ENCODE measurements around the gene ZNF836. TPM values are rescaled to one million over a fixed set of nuclear protein-coding genes. Genes with fewer than 3 reads are reported as not detected.

ZNF836 gene
- total RNA-seq, 4 donors from 2014 or later = 6.1 to 31.5 (median 20.3) TPM

DNA sequence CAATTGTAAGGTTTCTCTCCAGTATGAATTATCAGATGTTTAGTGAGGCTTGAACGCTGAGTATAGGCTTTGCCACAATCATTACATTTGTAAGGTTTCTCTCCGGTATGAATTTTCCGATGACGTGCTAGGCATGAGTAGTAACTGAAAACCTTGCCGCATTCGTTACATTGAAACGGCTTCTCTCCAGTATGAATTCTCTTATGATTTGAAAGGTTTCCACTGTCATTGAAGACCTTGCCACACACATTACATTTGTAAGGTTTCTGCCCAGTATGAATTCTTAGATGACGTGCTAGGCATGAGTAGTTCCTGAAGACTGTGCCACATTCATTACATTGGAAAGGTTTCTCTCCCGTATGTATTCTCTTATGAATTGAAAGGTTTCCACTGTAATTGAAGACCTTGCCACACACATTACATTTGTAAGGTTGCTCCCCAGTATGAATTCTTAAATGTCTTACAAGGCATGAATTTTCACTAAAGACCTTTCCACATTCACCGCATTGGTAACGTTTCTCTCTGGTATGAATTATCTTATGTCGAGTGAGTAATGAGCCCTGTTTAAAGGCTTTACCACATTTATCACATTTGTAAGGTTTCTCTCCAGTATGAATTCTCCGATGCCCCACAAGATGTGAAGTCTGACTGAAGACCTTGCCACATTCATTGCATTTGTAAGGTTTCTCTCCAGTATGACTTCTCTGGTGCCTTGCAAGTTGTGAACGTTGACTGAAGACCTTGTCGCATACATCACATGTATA lies 15.6 kb downstream of the ZNF836 start:
- Histone ChIP-seq H3K4me1 (no peaks in the 10 kb centered on the region), H3K27ac (no peak overlapping the region), H3K27me3 (no peaks in the 10 kb centered on the region), H3K4me3 (no peak overlapping the region), H3K9me3 (peaks cover 0 to 9% of the 10 kb centered on the region in 2 donors), H3K36me3 (no peaks in the 10 kb centered on the region)
- no peak for DNase-seq
- TF ChIP-seq, protein P1, sequence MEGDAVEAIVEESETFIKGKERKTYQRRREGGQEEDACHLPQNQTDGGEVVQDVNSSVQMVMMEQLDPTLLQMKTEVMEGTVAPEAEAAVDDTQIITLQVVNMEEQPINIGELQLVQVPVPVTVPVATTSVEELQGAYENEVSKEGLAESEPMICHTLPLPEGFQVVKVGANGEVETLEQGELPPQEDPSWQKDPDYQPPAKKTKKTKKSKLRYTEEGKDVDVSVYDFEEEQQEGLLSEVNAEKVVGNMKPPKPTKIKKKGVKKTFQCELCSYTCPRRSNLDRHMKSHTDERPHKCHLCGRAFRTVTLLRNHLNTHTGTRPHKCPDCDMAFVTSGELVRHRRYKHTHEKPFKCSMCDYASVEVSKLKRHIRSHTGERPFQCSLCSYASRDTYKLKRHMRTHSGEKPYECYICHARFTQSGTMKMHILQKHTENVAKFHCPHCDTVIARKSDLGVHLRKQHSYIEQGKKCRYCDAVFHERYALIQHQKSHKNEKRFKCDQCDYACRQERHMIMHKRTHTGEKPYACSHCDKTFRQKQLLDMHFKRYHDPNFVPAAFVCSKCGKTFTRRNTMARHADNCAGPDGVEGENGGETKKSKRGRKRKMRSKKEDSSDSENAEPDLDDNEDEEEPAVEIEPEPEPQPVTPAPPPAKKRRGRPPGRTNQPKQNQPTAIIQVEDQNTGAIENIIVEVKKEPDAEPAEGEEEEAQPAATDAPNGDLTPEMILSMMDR (IDR thresholded peaks at IDR 0.05) = no peak
- no peak for TF ChIP-seq POLR2A (IDR thresholded peaks at IDR 0.05)
- intact Hi-C loops (cut with DNase I; ENCODE audit: low total_unique reads) = no loop called here

DNA sequence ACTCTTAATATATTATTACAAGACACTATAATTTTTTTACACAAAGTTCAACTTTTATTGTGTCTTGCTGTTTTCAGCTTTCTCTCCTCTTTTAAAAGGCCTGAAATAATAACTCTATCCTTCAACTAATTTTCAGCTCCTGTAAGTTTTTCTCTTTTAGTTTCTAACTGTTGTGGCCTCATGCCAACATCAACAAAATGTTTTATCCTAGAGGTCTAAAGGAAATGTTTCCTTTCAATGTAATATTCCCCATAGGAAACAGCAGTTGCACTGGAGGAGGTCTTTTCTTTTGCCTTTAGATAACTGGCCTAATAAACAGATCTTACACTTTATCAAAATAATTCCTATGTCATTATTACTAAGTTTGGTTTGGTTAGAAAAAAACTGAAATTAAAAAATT lies 23.2 kb downstream of the ZNF836 start:
- H3K4me1 ChIP-seq = no peaks in the 10 kb centered on the region
- no peaks in the 10 kb centered on the region for H3K9me3 ChIP-seq
- no peak overlapping the region for H3K4me3 ChIP-seq
- no peak for DNase-seq
- H3K27ac ChIP-seq = no peak overlapping the region
- H3K27me3 ChIP-seq = no peaks in the 10 kb centered on the region
- intact Hi-C loops (cut with DNase I; ENCODE audit: low total_unique reads) = no loop called here
- TF ChIP-seq, protein P1 (IDR thresholded peaks at IDR 0.05) = no peak
- no peak for TF ChIP-seq POLR2A (IDR thresholded peaks at IDR 0.05)
- no peaks in the 10 kb centered on the region for H3K36me3 ChIP-seq

GRCh38 chr19:52142001-52142595 lies 29.3 kb downstream of the ZNF836 start:
- H3K27ac ChIP-seq = no peak overlapping the region
- H3K4me3 ChIP-seq = no peak overlapping the region
- no peaks in the 10 kb centered on the region for H3K36me3 ChIP-seq
- no peaks in the 10 kb centered on the region for H3K9me3 ChIP-seq
- no peak for DNase-seq
- H3K4me1 ChIP-seq = peaks cover 0 to 11% of the 10 kb centered on the region in 2 donors
- intact Hi-C loops (cut with DNase I; ENCODE audit: low total_unique reads) = no loop called here
- no peaks in the 10 kb centered on the region for H3K27me3 ChIP-seq
- TF ChIP-seq POLR2A (IDR thresholded peaks at IDR 0.05) = no peak
- TF ChIP-seq, protein P1 (IDR thresholded peaks at IDR 0.05) = no peak

GRCh38 chr19:52141203-52141602 lies 30.2 kb downstream of the ZNF836 start:
- no peaks in the 10 kb centered on the region for H3K9me3 ChIP-seq
- no peaks in the 10 kb centered on the region for H3K36me3 ChIP-seq
- H3K27ac ChIP-seq = no peak overlapping the region
- TF ChIP-seq, protein P1 (IDR thresholded peaks at IDR 0.05) = no peak
- TF ChIP-seq POLR2A (IDR thresholded peaks at IDR 0.05) = no peak
- no peak for DNase-seq
- H3K4me3 ChIP-seq = no peak overlapping the region
- H3K27me3 ChIP-seq = no peaks in the 10 kb centered on the region
- intact Hi-C loops (cut with DNase I; ENCODE audit: low total_unique reads) = no loop called here
- H3K4me1 ChIP-seq = peaks cover 0 to 11% of the 10 kb centered on the region in 2 donors

GRCh38 chr19:52140032-52140710 lies 31.2 kb downstream of the ZNF836 start:
- Histone ChIP-seq H3K4me3 (peak overlapping the region; percentile 90 to 98), H3K36me3 (no peaks in the 10 kb centered on the region), H3K9me3 (no peaks in the 10 kb centered on the region), H3K27me3 (no peaks in the 10 kb centered on the region), H3K4me1 (peaks cover 0 to 11% of the 10 kb centered on the region in 2 donors), H3K27ac (peak overlapping the region; percentile 74 to 98)
- DNase-seq = peak in 1 of 2 donors; percentile 18
- intact Hi-C loops (cut with DNase I; ENCODE audit: low total_unique reads) = no loop called here
- TF ChIP-seq, protein P1 (IDR thresholded peaks at IDR 0.05) = no peak
- no peak for TF ChIP-seq POLR2A (IDR thresholded peaks at IDR 0.05)

Data from uterus (tissue), 4 donors.